HCT116 (cell line): ENCODE data around the gene BTNL3. TPM values are rescaled to one million over a fixed set of nuclear protein-coding genes. Genes with fewer than 3 reads are reported as not detected.

ENCODE experiments used
- ATAC-seq: fragments of 200-7000 bp; cut with Tn5 transposase; 2 replicates; pipeline ENCODE4 v1.9.1; 2020; ENCODE audit warnings: mild to moderate bottlenecking, moderate library complexity
- BruUV-seq: library from RNA; stranded (reverse); fragments of 400-500 nt; replicated peaks from 2 replicates; lab custom pipeline; 2021; lab: Mats Ljungman, UMichigan
- CTCF ChIA-PET: fragments of 300-600 bp; sonication (Branson Sonifier 250); formaldehyde crosslinking; loops from one replicate; lab custom pipeline; 2021; ENCODE audit warnings: antibody characterized with exemption; lab: Charles Lee
- POLR2A ChIA-PET: fragments of 300-600, 350-600 bp; sonication (Branson Sonifier 250); formaldehyde crosslinking; loops from one replicate; lab custom pipeline; 2021; ENCODE audit warnings: antibody characterized with exemption; lab: Charles Lee
- RAD21 ChIA-PET, 2 experiments: fragments of 300-600 bp; sonication (Branson Sonifier 250); formaldehyde crosslinking; loops; one replicate each; lab custom pipeline; 2023; ENCODE audit warnings: low total read pairs in 2 of 2; ENCODE audit not compliant: uncharacterized antibody in 2 of 2, unreplicated experiment in 2 of 2, low non-redundant PET in 1 of 2; lab: Charles Lee
- DNase-seq: peaks from one replicate; pipeline ENCODE4 v3.0.0-alpha.2; 2010; ENCODE audit warnings: low read depth, low spot score
- H2AFZ ChIP-seq: fragments of 200-600 bp; shearing (Covaris generic), sonication (generic); 2 replicates; pipeline ENCODE4 v1.6.1; 2017; ENCODE audit warnings: low read depth, mixed run types, mixed read lengths, antibody characterized with exemption, low read length; ENCODE audit not compliant: poor library complexity, severe bottlenecking
- H3K27ac ChIP-seq: 2 replicates; pipeline ENCODE4 v1.5.1; 2012; ENCODE audit warnings: low read depth, low read length
- H3K27me3 ChIP-seq: fragments of 200-600 bp; sonication (generic); 2 replicates; pipeline ENCODE4 v1.6.1; 2016; ENCODE audit warnings: mixed run types, low read length, mixed read lengths; ENCODE audit not compliant: insufficient read depth
- H3K36me3 ChIP-seq, 2 experiments: fragments of 200-500 bp in 1 of 2; fragments of 200-600 bp in 1 of 2; sonication (Bioruptor generic) in 1 of 2; sonication (generic) in 1 of 2; 2 replicates each; pipeline versions ENCODE4 v1.5.1 to v1.6.1; 2014 to 2016; ENCODE audit warnings: low read length in 2 of 2, inconsistent platforms in 1 of 2, mixed read lengths in 1 of 2, mixed run types in 1 of 2; ENCODE audit not compliant: insufficient read depth in 2 of 2, control insufficient read depth in 1 of 2
- H3K4me1 ChIP-seq, 2 experiments: fragments of 200-600 bp in 1 of 2; sonication (generic) in 1 of 2; 2 replicates each; pipeline versions ENCODE4 v1.5.1 to v1.6.1; 2012 to 2017; ENCODE audit warnings: low read length in 2 of 2, inconsistent platforms in 1 of 2, mild to moderate bottlenecking in 1 of 2, mixed read lengths in 1 of 2, mixed run types in 1 of 2, moderate library complexity in 1 of 2; ENCODE audit not compliant: insufficient read depth in 2 of 2, control insufficient read depth in 1 of 2
- H3K4me2 ChIP-seq: fragments of 200-600 bp; sonication (generic); 2 replicates; pipeline ENCODE4 v1.6.1; 2017; ENCODE audit warnings: mixed run types, low read length, mixed read lengths
- H3K4me3 ChIP-seq, 2 experiments: fragments of 200-600 bp in 1 of 2; sonication (generic) in 1 of 2; replicated peaks in 1 of 2; 2 replicates each; pipeline ENCODE4 v1.5.1; 2011 to 2016; ENCODE audit warnings: low read length in 2 of 2, control low read depth in 1 of 2, low read depth in 1 of 2, mild to moderate bottlenecking in 1 of 2, mixed read lengths in 1 of 2, mixed run types in 1 of 2
- H3K79me2 ChIP-seq: fragments of 200-600 bp; sonication (generic); 2 replicates; pipeline ENCODE4 v1.6.1; 2017; ENCODE audit warnings: mild to moderate bottlenecking, mixed run types, low read length, moderate library complexity, mixed read lengths; ENCODE audit not compliant: insufficient read depth
- H3K9ac ChIP-seq: fragments of 200-600 bp; sonication (generic); 2 replicates; pipeline ENCODE4 v1.6.1; 2016; ENCODE audit warnings: low read length, mixed read lengths
- H3K9me2 ChIP-seq: fragments of 200-600 bp; sonication (generic), shearing (Covaris generic); 2 replicates; pipeline ENCODE4 v1.6.1; 2017; ENCODE audit warnings: mixed run types, mild to moderate bottlenecking, moderate library complexity; ENCODE audit not compliant: insufficient read depth
- H3K9me3 ChIP-seq, 2 experiments: fragments of 200-500 bp in 1 of 2; fragments of 200-600 bp in 1 of 2; sonication (Bioruptor generic) in 1 of 2; sonication (generic) in 1 of 2; 2 replicates each; pipeline ENCODE4 v1.6.1; 2014 to 2017; ENCODE audit warnings: low read length in 2 of 2, mixed read lengths in 2 of 2, inconsistent platforms in 1 of 2, low read depth in 1 of 2, mild to moderate bottlenecking in 1 of 2, mixed run types in 1 of 2, moderate library complexity in 1 of 2; ENCODE audit not compliant: control insufficient read depth in 1 of 2, insufficient read depth in 1 of 2
- H4K20me1 ChIP-seq: fragments of 200-600 bp; sonication (generic), shearing (Covaris generic); 2 replicates; pipeline ENCODE4 v1.6.1; 2017; ENCODE audit warnings: mixed run types, mild to moderate bottlenecking, moderate library complexity; ENCODE audit not compliant: insufficient read depth
- POLR2A ChIP-seq: IDR thresholded peaks from 2 replicates; pipeline ENCODE4 v1.7.0; 2011; ENCODE audit warnings: borderline replicate concordance; ENCODE audit not compliant: insufficient read depth, insufficient read length; ENCODE audit errors: extremely low read depth
- POLR2AphosphoS5 ChIP-seq: IDR thresholded peaks from 2 replicates; pipeline ENCODE4 v1.6.1; 2011; ENCODE audit warnings: mild to moderate bottlenecking, low read depth, low read length, moderate library complexity
- SRF ChIP-seq: IDR thresholded peaks from 2 replicates; pipeline ENCODE4 v1.6.1; 2012; ENCODE audit warnings: low read depth
- YY1 ChIP-seq: IDR thresholded peaks from 2 replicates; pipeline ENCODE4 v1.6.1; 2011; ENCODE audit warnings: low read length, low read depth, moderate library complexity, mild to moderate bottlenecking; ENCODE audit not compliant: insufficient replicate concordance; ENCODE audit errors: extremely low read depth
- ZFX ChIP-seq: fragments of 450-650 bp; IDR thresholded peaks from 2 replicates; pipeline ENCODE4 v1.6.1; 2017
- intact Hi-C: fragments of 100-400 bp; cut with micrococcal nuclease; formaldehyde crosslinking; loops from 2 replicates; pipeline ENCODE4 v1.10.0; 2022
- total RNA-seq: library from RNA; stranded (reverse); gene quantifications from one replicate; pipeline ENCODE4 v1.2.1, GENCODE V29; 2021; ENCODE audit not compliant: unreplicated experiment
- TF ChIP-seq, protein P1 (sequence below): IDR thresholded peaks from 2 replicates; pipeline ENCODE4 v1.6.1; 2012; ENCODE audit warnings: low read depth
- TF ChIP-seq, protein P2 (sequence below): IDR thresholded peaks from 2 replicates; pipeline ENCODE4 v1.6.1; 2012

The BTNL3 gene
- total RNA-seq, 1 experiment from 2014 or later = not detected

DNA sequence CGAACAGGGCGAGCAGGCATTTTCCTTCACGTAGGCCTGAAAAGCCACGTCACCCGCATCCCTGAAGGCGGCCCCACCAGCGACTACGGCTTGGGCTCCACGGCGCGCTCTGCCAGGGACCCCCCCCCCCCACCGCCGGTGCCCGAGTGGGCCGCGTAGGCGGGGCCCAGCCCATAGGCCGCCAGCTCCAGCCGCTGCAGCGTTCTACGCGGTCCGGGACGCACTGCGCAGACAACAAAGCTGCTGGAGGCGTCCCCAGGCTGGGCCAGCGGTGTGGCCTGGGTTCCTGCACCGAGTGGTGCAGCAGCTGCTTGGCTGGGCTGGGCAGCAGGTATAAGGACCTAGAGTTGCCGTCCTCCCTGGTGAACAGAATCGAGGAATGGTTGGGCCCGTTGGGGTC lies 18.3 kb upstream of the BTNL3 start (continued):
- TF ChIP-seq POLR2A = no peak

DNA sequence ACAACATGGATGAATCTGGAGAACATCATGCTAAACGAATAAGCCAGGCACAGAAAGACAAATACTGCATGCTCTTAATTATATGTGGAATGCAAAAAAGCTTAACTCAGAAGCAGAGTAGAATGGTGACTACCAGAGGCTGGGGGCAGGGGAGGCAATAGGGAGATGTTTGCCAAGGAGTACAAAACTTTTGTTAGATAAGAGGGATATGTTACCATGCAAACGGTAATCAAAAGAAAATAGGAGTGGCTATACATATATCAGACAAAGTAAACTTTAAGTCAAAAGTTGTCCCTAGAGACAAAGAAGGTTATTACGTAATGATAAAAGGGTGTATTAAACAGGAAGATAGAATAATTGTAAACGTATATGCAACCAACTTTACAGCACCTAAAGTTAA lies 17.8 kb upstream of the BTNL3 start:
- POLR2A ChIA-PET = no interaction called here

More for the DNA sequence above, 17.8 kb upstream of the BTNL3 start:
- Histone ChIP-seq H3K4me3 (no peak overlapping the region), H3K4me1 (no peaks in the 10 kb centered on the region), H3K36me3 (no peaks in the 10 kb centered on the region), H2AFZ (no peak overlapping the region), H3K27ac (no peak overlapping the region), H3K9me2 (no peaks in the 10 kb centered on the region), H3K9ac (no peak overlapping the region), H4K20me1 (no peaks in the 10 kb centered on the region), H3K79me2 (no peaks in the 10 kb centered on the region), H3K9me3 (no peaks in the 10 kb centered on the region), H3K4me2 (no peak overlapping the region), H3K27me3 (no peaks in the 10 kb centered on the region)
- ChIA-PET RAD21 (no interaction called here), CTCF (no interaction called here)
- no TSS peak for BruUV-seq
- ATAC-seq (no peak), DNase-seq (no peak)
- TF ChIP-seq POLR2AphosphoS5 (no peak), ZFX (no peak), SRF (no peak), YY1 (no peak)
- TF ChIP-seq, protein P1, sequence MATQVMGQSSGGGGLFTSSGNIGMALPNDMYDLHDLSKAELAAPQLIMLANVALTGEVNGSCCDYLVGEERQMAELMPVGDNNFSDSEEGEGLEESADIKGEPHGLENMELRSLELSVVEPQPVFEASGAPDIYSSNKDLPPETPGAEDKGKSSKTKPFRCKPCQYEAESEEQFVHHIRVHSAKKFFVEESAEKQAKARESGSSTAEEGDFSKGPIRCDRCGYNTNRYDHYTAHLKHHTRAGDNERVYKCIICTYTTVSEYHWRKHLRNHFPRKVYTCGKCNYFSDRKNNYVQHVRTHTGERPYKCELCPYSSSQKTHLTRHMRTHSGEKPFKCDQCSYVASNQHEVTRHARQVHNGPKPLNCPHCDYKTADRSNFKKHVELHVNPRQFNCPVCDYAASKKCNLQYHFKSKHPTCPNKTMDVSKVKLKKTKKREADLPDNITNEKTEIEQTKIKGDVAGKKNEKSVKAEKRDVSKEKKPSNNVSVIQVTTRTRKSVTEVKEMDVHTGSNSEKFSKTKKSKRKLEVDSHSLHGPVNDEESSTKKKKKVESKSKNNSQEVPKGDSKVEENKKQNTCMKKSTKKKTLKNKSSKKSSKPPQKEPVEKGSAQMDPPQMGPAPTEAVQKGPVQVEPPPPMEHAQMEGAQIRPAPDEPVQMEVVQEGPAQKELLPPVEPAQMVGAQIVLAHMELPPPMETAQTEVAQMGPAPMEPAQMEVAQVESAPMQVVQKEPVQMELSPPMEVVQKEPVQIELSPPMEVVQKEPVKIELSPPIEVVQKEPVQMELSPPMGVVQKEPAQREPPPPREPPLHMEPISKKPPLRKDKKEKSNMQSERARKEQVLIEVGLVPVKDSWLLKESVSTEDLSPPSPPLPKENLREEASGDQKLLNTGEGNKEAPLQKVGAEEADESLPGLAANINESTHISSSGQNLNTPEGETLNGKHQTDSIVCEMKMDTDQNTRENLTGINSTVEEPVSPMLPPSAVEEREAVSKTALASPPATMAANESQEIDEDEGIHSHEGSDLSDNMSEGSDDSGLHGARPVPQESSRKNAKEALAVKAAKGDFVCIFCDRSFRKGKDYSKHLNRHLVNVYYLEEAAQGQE = no peak
- TF ChIP-seq, protein P2, sequence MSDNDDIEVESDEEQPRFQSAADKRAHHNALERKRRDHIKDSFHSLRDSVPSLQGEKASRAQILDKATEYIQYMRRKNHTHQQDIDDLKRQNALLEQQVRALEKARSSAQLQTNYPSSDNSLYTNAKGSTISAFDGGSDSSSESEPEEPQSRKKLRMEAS = no peak
- intact Hi-C loops = no loop called here
